NCI-H2107 (cell line): ENCODE results near the gene CDK5RAP2.

Source experiments
- DNase-seq: peaks from one replicate; lab custom pipeline; 2025; lab: John Stamatoyannopoulos, UW

The CDK5RAP2 gene

DNA sequence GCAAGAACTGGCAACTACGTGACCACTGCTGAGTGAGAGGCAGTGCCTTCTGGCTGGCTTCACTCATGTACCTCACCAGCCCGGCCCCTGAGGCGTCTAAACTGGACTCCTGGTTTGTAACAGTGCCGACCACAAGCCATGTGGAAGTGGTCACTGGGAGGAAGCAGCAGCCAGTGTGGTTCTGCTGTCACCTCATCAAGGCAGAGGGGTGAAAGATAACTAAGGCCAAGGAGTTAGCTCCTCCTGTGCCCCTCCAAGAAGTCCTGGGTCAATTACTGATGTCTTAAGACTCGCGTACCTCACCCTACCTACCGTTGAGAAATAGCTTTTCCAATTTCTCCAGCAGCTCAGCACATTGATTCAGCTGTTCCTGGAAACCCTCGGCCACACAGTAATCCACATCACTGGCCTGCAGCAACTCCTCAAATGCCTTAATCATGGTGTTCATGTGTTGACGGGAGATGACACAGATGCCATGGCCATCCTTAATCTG, 142.9 kb downstream of the CDK5RAP2 start:
- no peak for DNase-seq

DNA sequence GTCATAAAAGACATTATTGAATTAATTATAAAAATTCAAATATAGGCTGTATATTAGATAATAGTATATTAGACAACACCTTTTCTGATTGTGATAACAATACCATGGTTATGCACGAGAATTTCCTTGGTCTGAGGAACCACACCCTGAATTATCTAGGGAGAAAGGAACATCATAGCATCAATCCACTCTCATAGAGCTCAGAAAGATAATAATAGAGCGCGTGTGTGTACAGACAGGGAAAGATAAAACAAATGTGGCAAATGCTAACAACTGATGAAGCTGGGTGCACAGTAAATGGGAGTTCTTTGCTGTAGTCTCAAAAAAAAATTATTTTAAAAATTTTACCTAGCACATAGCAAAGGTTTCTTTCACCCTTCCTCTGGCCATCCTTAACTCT, 143.5 kb downstream of the CDK5RAP2 start:
- no peak for DNase-seq

DNA sequence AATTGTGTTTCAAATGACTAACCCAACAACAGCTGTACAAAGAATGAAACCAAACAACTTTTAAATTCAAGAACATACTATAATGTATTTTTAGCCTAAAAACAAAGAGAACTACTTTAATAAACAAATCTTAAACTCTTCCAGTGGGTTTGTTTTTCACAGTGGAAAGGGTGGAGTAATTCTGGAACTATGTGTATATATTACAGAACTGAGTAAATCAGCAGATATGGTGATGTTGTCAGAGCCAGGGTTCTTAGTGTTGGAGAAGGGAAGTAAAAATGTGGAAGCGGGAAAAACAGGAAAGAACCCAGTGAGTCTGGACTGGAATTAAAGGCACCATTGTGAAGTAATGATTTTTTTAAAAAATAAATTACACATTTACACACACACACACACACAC, 144.9 kb downstream of the CDK5RAP2 start:
- DNase-seq = no peak

DNA sequence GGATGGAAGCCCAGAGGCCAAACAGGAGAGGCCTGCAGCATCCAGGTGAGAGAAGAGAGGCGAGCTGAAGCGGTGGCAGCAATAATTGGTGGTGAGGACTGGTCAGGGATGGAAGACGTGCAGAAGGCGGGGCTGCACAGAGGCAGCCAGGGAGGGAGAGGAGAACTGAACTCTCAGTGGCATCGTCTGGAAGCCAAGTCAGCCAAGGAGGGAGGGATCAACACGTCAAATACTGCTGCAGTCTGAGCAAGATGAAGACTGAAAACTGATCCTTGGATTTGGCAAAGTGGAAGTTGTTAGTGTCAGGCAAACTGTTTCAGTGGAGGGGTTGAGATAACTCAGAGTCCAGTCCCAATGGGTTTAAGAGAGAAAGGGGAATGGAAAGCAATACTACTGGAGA, 145.4 kb downstream of the CDK5RAP2 start:
- DNase-seq = no peak

DNA sequence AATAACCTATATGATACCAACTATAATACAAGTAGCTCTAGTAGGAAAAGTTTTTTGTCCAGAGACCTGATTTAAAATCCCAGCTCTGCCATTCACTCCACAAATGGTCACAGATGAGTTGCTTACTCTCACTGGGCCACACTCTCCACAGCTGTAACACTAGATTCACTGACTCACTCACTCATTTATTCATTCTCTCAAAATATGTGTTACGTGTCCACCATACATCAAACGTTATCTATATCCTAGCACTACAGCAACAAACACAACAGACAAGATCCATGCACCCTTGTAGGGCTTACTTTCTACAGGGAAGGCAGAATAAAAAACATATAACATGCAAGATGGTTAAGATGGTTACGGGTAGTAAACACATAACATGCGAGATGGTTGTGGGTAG, 146.3 kb downstream of the CDK5RAP2 start:
- DNase-seq = no peak

DNA sequence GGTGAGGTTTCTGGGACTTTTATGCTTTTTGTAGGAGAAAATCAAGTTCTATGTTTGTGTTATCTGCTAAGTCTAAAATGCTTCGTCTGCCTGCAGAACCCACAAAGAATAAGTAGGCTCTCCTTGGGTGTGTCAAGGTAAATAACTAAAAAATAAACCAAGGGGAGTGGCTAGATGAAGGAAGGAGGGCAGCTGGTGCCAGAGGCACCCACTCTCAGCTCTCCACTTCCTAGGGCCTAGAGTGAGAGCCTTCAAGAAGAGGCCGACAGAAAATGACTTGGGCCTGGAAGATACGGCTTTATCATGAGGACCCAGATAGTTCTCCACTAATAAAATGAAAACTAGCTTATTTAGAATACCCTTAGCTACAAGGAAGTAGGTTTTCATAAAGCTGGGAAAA, 147.4 kb downstream of the CDK5RAP2 start:
- no peak for DNase-seq

DNA sequence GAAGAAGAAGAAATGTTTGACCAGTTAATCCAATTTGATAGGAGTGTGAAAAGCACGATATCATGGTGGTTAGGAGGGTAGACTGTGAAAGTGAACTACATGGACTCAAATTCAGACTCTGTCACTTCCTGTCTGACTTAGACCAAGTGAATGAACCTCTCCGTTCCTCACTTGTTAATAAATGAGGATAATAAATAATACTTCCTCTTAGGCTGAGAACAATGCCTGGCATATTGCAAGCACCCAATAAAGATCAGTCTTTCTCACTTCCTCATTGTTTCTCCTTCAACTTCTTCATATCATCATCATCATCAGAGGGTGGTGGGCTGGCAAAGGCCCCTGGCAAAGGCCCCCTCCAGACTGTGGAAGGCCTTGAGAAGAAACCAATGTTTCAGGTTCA, 148.7 kb downstream of the CDK5RAP2 start:
- DNase-seq = no peak

DNA sequence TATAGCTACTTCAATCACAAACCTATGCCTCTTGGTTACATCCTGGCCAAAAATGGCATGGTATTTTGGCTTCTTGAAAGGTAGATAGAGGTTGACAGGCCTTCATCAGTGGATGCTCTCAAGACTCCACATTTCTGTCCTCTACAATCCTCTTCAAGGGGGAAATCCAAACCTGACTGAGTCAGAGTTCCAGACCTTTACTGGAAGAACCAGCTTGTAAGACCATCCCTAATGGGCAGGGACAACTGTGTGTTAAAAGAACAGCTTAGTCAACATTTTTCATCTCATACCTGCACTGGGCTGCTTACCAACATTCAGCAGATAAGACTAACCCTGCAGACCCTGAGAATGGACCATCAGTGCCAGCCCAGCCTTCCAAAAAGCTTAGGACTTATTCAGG, 155.7 kb downstream of the CDK5RAP2 start:
- DNase-seq = no peak

DNA sequence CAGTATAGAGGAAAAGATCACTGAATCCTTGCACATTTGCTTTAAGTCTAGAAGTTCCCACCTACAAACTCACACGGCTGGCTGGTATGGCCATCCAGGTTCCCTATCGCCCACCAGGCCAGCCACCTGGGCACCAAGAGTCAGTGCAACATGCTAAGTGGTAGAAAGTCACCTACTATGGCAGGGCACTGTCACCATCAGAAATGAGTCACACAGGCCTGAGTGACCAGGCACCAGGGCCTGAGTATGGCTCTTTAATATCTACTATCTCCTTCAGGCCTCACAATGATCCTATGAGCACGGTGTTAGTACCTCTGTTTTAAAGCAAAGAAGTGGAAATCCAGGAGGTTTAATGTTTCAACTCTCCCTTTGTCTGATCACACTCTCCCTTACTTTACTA, 156.2 kb downstream of the CDK5RAP2 start:
- DNase-seq = no peak

DNA sequence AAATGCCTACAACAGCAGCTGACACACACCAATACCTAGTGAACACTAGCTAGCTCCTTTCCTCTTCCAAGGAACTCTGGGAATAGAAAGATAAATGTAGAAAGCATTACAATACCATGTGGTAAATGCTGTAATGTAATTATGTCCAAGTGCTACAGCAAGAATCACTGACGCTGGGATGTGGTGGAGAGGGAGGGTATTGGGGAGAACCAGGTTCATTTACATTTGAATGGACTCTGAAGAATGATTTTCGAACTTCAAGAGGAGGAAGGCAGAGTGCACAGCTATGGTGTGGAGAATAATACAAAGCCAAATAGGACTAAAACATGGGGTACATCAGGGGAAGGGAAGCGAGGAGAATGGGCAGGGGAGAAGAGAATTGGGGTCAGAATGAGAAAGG, 158.0 kb downstream of the CDK5RAP2 start:
- no peak for DNase-seq

DNA sequence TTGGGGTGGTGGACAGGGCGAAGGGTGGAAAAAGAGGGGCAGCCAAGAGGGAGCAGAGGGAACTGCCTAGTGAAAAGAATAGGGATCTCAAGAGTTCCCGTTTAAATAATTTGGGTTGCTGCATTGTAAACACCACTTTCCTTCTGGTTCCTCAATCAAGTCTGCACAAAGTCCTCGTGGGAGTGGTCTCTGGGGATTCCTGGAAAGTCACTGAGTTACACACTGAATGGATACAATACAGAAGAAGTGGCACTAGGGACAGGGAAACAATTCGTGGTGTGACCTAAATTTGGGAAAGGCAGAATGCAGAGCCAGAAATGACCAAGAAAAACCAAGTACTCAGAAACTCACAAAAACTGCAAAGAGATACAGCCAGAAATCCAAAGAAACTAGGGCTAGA, 161.7 kb downstream of the CDK5RAP2 start:
- DNase-seq = no peak

DNA sequence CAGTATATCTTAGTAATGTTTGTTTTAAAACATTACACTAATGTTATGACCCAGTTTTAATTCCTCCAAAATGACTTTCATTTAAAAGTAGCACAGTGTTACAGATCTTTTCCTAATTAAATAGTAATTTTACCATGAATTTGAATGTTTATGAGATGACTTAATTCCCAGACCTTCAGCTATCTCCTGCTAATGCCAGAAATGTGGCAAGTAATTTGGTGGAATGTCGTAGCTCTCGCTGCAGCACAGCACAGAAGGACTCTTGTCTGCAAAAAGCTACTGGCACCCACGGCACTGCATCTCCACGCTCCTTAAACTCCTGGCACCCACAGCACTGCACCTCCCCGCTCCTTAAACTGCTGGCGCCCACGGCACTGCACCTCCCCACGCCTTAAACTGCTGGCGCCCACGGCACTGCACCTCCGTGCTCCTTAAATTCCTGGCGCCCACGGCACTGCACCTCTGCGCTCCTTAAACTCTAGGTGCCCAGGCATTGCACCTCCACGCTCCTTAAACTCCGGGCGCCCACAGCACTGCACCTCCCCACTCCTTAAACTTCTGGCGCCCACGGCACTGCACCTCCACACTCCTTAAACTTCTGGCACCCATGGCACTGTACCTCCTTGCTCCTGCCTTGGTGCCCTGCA, 163.1 kb downstream of the CDK5RAP2 start:
- no peak for DNase-seq

DNA sequence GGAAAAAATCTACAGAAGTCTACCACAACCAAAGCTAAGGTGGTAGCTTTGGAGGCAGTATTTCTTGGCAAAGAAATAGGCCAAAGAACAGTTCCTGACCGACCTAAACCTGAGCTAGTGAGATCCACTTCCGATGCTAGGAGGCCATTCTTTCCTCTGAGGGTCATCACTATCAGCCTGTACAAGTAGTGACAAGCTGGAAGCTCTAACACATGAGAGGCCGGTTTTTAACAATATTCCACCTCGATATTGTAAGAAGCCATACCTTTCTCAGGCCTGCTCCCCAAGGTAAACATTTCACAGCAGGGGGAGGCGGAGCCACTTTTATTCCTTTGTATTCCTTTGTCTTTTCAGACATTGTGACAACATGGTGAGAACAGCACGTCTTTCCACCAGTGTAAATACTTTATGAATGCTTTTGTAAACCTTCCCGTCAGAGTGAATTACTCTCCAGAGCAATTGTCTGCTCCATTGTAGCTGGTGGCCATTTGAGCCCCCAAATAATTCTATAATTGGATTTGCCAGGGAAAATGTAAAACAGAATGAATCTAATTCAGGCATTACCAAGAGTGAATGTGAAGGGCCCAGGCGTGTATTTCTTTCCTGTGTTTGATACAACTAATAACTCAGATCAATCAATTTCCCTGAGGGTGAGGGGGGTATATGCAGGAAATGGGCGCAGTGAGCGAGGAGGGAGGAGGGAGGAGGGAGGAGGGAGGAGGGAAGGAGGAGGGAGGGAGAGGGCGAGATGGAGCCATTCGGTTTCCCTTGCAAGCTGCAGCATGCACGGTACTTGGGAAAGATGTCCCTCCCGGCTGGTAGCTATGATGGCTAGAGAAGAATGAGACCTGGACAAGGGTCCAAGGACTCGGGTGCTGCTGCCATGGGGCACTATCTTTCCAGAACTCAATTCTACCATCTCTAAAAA, 166.6 kb downstream of the CDK5RAP2 start:
- DNase-seq = peak; percentile 43

DNA sequence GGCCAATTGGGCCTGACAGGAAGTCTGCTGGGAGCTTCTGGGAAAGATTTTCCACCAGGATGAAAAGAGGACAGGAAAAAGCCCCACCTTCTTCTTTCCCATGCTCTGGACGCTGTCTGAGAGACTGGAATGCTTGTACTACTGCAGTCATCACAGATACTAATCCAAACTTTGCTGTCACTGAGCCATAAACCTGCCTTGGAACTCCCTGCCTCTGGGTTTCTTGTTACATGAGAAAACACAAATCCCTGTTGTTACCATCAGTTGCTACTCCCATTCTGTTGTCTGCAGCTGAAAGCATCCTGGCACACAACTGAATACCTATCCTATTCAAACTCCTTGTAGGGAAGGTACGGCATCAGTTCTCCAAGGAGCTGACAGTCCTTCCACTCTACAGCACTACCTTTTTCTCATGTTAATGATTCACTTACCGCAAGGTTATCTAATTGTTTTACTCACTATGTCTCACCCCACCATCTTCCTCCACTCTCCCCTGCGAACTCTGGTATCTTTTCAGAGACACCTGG, 167.5 kb downstream of the CDK5RAP2 start:
- no peak for DNase-seq

DNA sequence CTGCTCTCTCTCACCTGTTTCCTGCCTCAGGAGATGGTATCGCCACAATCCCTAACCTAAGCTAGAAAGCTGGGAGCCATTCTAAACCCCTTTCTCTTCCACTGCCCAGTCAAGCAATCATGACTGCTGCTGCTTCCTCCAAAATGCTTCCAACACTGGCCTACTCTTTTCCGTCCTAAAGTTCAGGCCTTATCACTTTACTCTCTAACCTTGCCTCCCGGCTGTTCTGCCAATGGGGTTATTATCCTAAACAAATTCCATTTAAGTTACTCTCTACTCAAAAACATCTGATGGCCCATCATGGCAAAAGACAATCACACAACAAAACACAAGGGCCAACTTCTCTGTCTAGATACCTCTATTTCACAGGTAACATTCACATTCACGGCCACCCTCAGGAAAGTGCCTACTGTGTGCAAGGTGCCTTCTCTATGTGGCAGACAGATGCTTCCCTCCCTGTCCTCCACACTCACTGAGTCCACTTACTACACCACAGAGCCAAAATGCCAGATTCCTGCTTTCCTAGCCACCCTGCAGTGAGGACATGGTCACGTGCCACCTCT, 168.0 kb downstream of the CDK5RAP2 start:
- DNase-seq = no peak

DNA sequence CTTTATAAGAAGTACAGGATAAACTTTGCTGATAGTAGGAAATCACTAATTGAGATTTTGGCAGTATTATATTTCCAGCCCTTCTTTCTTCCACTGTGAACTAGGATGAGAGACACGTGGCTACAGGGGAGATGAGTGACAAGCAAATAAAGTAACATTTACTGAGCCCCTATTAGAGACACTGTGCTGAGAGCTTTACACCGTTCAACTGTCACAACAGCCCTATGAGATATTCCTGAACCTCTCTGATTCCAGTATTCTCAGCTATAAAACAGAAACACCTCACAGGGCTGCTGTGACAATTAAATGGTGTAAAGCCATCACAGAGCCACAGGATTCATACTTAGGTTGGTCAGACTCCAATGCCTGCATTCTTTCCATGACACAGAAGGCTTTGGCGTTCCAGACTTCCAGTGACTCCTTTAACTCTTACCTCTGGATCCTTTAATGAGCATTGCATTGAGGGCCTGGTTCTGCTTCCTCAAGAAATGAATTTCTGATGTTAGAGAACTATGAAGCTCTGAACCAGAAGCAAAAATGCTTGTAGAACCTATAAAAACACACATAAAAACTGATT, 169.0 kb downstream of the CDK5RAP2 start:
- no peak for DNase-seq

DNA sequence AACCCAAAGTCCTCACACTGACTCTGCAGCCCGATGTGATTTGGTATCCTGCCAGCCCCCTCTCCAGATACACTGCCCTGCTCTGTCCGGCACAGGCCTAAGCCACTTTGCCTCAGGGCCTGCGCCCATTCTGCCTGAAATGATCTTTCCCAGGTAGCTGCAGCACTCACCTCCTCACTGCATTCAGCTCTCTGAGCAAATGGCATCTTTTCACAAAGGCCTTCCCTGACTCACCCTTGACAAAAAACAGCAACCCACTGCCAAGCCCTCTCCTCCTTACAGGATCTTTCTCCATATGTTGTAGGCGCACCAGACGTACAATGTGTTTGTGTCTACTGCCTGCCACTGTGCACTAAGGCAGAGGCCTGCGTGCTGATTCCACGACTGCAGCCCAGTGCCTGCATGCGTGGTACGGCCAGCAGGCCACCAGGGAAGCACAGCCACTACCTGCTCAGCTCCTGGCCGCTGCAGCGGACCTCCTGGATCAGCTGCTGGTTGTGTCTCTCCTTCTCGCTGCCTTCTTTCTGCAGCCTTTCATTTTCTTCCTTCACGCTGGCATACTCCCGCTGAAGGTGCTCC, 171.2 kb downstream of the CDK5RAP2 start:
- no peak for DNase-seq

DNA sequence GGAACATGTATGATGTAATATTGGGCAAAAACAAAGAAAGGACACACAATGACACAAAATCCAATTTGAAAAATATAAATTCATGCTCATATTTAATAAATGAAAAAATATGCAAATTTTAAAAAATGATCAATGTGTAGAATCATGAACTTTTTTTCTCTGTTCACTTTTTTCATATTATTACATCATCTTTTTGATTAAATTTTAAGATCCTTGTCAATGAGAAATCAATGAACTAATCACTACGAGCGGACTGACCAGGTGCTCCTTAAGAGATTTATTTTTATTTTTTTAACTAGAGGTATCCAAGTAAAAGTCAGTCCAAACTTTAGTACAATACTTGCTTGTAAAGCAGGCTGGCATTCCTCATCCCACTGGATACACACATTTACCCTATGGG, 174.1 kb downstream of the CDK5RAP2 start:
- no peak for DNase-seq

DNA sequence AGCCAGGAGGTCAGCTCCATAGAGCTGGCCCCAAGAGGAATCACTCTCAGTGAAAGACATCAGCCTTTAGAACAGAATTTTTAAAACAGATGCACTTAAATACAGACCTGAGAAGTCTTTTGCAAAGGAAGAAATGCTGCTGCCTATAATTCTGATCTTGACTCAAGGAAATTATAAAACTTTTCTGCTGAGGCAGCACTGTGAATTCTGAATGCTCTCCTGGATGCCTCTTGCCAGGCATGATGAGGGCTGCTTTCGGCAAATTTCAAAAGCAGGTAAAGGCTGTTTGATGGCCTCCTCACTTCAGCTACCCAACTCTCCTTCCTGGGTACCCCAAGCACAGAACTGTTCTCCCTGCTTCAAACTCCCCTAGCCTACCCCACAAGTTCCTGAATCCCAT, 174.8 kb downstream of the CDK5RAP2 start:
- DNase-seq = no peak

DNA sequence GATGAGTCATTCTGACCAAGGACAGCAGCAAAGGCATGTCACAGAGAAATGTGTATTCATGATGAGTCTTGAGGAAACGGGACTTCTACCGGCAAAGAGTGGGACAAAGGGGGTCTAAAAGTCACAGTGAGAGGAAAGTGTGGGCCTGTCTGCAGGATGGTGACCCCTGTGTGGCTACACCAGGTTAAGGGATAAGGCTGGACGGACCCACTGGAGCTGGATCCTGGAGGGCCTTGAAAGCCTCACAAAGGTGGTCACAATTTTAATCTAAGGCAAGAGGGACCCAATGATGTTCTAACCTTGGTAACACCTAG, 176.5 kb downstream of the CDK5RAP2 start:
- DNase-seq = no peak

DNA sequence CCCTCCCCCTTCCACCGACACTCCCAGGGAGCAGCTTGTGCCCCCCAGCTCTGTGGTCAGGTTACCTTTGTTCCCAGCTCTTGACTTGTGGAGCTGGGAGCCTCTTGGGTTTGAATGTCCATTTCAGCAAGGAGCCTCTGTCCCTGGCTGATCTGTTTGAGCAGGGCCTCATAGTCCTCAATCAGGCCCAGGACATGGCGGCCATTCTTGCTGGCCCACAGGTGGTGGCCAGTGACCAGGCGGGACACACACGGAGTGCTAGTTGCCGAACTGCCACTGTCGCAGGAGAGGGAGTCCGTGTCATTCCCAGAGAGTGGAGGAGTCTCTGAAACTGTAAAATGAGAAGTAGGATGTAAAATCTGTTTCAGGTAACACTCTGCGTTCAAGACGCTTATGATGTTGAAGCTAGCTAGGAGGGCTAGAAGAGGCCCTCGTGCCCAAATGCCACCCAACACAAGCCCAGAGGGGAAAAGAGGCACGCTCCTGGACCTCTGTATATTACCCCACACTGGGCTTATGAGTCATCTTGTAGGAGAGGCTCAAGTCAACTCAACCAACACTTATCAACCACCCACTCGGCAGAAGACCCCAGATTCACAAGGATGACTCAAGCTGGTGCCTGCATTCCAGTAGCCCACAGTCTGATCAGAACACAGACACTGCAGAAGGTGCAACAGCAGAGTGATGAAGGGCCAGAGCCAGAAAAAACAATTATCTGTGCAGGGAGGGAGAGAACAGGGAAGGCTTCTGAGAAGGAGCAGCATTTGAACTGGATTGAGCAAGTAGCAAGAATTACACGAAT, 177.0 kb downstream of the CDK5RAP2 start:
- no peak for DNase-seq
